Fibroblast of skin of right biceps (primary cell): ENCODE data around the gene RAPGEF5.

Source experiments
- DNase-seq: peaks from one replicate; pipeline ENCODE4 v3.0.0-alpha.2; 2013

Gene RAPGEF5

GRCh38 chr7:22346383-22347107 lies 10.4 kb downstream of the RAPGEF5 start:
- DNase-seq = no peak

GRCh38 chr7:22344655-22345054 lies 12.3 kb downstream of the RAPGEF5 start:
- DNase-seq = no peak

- DNase-seq = no peak
Measured at GRCh38 chr7:22343612-22344011, 13.3 kb downstream of the RAPGEF5 start.

- DNase-seq = no peak
Measured at GRCh38 chr7:22343071-22343470, 13.9 kb downstream of the RAPGEF5 start.

- no peak for DNase-seq
Measured at GRCh38 chr7:22339725-22340390, 17.1 kb downstream of the RAPGEF5 start.

- no peak for DNase-seq
Measured at GRCh38 chr7:22338877-22339276, 18.1 kb downstream of the RAPGEF5 start.

- DNase-seq = no peak
Measured at GRCh38 chr7:22338411-22338810, 18.5 kb downstream of the RAPGEF5 start.

GRCh38 chr7:22333680-22334141 lies 23.2 kb downstream of the RAPGEF5 start:
- DNase-seq = no peak

GRCh38 chr7:22332461-22332870 lies 24.5 kb downstream of the RAPGEF5 start:
- no peak for DNase-seq

- DNase-seq = no peak
Measured at GRCh38 chr7:22331704-22332103, 25.2 kb downstream of the RAPGEF5 start.

- no peak for DNase-seq
Measured at GRCh38 chr7:22330903-22331302, 26.1 kb downstream of the RAPGEF5 start.

- DNase-seq = no peak
Measured at GRCh38 chr7:22329816-22330524, 27.0 kb downstream of the RAPGEF5 start.

- no peak for DNase-seq
Measured at GRCh38 chr7:22326181-22326580, 30.8 kb downstream of the RAPGEF5 start.

GRCh38 chr7:22325671-22326070 lies 31.3 kb downstream of the RAPGEF5 start:
- DNase-seq = no peak

- no peak for DNase-seq
Measured at GRCh38 chr7:22323714-22324113, 33.2 kb downstream of the RAPGEF5 start.

GRCh38 chr7:22320416-22320815 lies 36.5 kb downstream of the RAPGEF5 start:
- DNase-seq = no peak

- no peak for DNase-seq
Measured at GRCh38 chr7:22319424-22320403, 37.2 kb downstream of the RAPGEF5 start.

- no peak for DNase-seq
Measured at GRCh38 chr7:22318376-22318775, 38.6 kb downstream of the RAPGEF5 start.

GRCh38 chr7:22317632-22318031 lies 39.3 kb downstream of the RAPGEF5 start:
- DNase-seq = no peak

GRCh38 chr7:22316914-22317313 lies 40.0 kb downstream of the RAPGEF5 start:
- no peak for DNase-seq

- no peak for DNase-seq
Measured at GRCh38 chr7:22307816-22308215, 49.1 kb downstream of the RAPGEF5 start.

GRCh38 chr7:22305706-22306105 lies 51.2 kb downstream of the RAPGEF5 start:
- no peak for DNase-seq
